Thyroid gland (tissue), 4 donors: ENCODE data around the gene XRCC5.

ENCODE experiments used
- POLR2A ChIP-seq, 2 donors: fragments of 450-650 bp; IDR thresholded peaks; one replicate each; pipeline ENCODE4 v1.6.1; 2017; ENCODE audit warnings: antibody characterized with exemption in 2 of 2, mild to moderate bottlenecking in 2 of 2, moderate library complexity in 1 of 2
- TF ChIP-seq, protein P1 (sequence below), 6 experiments: fragments of 200-600 bp in 3 of 6; fragments of 450-650 bp in 3 of 6; sonication (generic) in 3 of 6; IDR thresholded peaks; one replicate each; pipeline ENCODE4 v1.5.1; 2016 to 2019; ENCODE audit warnings: antibody characterized with exemption in 6 of 6, mild to moderate bottlenecking in 2 of 6, inconsistent platforms in 1 of 6, moderate library complexity in 1 of 6

- TF ChIP-seq, protein P1, sequence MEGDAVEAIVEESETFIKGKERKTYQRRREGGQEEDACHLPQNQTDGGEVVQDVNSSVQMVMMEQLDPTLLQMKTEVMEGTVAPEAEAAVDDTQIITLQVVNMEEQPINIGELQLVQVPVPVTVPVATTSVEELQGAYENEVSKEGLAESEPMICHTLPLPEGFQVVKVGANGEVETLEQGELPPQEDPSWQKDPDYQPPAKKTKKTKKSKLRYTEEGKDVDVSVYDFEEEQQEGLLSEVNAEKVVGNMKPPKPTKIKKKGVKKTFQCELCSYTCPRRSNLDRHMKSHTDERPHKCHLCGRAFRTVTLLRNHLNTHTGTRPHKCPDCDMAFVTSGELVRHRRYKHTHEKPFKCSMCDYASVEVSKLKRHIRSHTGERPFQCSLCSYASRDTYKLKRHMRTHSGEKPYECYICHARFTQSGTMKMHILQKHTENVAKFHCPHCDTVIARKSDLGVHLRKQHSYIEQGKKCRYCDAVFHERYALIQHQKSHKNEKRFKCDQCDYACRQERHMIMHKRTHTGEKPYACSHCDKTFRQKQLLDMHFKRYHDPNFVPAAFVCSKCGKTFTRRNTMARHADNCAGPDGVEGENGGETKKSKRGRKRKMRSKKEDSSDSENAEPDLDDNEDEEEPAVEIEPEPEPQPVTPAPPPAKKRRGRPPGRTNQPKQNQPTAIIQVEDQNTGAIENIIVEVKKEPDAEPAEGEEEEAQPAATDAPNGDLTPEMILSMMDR (IDR thresholded peaks at IDR 0.05), result no peak
- TF ChIP-seq POLR2A (IDR thresholded peaks at IDR 0.05), result no peak
Observed at GRCh38 chr2:216078776-216079175, 30.4 kb upstream of the XRCC5 start.
